ENCODE measurements around the gene ALDH3A1.

DNA sequence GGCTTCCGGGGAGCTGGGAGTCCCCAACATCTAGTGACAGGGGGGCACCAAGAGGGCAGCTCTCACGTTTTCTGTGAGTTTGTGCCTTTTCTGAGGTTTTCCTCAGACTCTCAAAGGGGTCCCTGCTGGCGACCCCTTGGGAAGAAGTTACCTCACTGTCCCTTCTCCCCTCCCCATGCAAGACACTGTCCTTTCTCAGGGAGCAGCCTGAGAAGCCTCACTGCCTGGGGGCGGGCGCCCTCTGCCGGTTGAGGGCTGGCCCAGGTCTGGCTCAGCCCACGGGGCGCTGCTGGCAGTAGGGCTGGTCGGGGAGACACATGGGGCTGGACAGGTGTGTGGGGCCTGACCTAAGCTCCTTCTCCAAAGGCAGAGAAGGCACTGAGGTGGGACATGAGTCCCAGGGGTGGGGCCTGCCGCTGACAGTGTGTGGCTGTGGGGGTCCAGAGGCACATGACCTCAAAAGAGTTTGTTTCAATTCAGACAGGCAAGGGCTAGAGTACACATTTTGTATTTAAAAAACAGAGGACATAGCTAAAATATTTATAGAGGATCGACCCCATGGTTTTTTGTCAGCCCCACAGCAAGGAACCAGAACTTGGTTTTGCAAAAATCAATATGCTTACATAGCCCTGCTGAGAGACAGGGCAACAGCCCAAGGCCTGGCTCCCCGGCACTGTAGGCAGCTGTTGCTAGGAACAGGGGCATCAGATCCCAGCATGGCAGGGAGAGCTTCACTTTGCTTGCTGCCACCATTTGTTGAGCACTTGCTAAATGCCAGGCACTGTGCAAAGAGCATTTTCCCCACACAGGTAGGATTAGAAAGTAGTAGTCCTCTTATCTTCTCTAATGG is 18.5 kb upstream of the ALDH3A1 start:
- TF ChIP-seq CTCF (IDR thresholded peaks at IDR 0.05) (peak; percentile 98), ZFX (IDR thresholded peaks at IDR 0.05; ENCODE audit: borderline replicate concordance) (no peak)
